CD4-positive, alpha-beta T cell treated with Interleukin-17A for 4 hours (primary cell): ENCODE data around the gene TRAPPC3.

Experiments used
- DNase-seq: peaks from one replicate; pipeline ENCODE4 v3.0.0-alpha.2; 2020; ENCODE audit warnings: mixed read lengths

TRAPPC3 gene

DNA sequence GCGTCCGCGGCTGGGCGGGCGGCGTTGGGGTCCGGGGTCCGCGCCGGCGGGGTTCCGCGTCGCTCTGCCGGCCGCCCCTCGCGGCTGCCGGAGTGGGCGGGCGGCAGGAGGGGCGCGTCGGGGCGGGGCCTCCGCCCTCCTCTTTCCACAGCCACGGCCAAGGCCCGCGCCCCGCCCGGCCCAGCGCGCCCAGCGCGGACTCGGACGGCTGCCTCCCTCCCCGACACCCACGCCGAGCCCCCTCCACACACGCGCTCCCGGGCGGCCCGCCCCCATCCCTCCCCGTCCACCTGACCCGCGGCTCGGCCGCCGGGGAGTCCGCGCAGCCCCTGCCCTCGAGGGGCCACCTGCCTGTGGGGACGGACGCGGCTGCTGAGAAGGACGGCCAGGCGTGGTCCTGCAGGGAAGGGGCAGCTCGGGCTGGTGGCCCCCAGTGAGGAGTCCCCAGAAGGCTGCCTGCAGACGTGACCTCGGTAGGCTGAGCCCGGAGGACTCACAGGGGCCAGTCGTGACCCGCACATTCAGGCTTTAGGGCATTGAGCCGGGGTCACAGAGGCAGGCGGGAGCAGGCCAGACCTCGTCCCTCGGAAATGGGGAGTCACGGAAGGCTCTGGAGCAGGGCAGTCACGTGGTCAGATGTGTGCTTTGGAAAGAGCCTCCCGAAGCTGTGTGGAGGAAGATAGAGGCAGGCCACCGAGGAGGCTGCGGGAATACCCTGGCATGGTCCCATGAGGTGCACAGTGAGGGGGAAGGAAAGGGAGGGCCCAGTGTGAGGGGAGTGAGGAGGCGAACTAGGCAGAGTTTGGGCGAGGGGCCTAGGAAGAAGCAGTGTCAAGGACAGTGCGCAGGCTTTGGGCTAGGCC lies 23.9 kb downstream of the TRAPPC3 start, which contains the start of gene COL8A2:
Gene COL8A2, minus strand, starts transcription at position 94 of the 863 bp plus-strand sequence. CDS start 24,980 bp downstream, outside the sequence.
- DNase-seq, result no peak

DNA sequence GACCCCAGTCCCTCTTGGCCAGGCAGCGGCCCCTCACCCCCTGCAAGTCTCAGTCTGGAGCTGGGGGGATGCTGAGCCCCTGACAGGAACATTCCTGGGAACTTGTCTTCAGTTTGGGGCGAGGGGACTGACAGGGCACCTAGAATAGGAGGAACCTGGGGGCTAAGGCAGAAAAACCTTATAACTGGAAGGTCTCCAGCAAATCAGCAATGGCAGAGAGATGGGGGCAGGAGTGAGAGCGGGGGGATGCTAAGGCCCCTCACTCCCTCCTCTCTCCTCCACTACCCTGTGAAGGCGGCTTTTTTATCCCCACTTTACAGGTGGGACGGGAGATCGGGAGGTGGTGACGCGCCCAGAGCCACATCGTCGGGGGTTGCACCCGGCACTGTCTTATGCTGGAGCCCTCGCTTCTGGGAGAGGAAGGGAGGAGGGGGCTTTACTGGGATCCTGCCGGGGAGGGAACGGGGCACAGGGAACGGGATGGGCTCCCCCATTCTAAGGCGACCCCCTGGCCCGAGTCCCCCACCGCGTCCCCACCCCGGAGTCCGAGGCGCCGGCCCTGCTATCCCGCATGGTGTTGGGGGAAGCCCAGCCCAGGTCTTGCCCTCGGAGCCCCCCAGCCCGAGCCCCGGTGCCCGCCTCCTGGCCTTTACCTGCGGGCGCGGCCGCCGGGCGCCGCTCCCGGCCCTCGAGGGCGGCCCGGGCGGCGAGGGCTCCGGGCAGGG lies 24.7 kb downstream of the TRAPPC3 start:
- DNase-seq, result no peak

DNA sequence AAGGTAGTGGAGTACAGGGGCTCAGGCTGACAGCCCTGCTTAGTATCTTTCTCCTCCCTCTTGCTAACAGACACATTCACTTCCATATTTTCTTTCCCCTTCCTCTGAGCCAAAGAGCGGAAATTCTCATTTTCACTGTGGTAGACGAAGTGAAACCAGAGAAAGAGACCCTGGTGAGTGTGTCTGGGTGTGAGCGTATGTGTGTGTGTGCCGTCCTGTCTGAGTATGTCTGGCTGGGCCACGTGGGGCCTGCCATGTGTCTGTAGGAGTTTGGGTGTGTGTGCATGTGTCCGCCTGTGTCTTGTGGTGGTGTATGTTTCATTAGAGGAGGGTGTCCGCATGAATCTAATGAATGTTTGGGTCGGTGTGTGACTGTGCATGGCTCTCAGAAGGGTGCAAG lies 25.9 kb downstream of the TRAPPC3 start:
- no peak for DNase-seq

DNA sequence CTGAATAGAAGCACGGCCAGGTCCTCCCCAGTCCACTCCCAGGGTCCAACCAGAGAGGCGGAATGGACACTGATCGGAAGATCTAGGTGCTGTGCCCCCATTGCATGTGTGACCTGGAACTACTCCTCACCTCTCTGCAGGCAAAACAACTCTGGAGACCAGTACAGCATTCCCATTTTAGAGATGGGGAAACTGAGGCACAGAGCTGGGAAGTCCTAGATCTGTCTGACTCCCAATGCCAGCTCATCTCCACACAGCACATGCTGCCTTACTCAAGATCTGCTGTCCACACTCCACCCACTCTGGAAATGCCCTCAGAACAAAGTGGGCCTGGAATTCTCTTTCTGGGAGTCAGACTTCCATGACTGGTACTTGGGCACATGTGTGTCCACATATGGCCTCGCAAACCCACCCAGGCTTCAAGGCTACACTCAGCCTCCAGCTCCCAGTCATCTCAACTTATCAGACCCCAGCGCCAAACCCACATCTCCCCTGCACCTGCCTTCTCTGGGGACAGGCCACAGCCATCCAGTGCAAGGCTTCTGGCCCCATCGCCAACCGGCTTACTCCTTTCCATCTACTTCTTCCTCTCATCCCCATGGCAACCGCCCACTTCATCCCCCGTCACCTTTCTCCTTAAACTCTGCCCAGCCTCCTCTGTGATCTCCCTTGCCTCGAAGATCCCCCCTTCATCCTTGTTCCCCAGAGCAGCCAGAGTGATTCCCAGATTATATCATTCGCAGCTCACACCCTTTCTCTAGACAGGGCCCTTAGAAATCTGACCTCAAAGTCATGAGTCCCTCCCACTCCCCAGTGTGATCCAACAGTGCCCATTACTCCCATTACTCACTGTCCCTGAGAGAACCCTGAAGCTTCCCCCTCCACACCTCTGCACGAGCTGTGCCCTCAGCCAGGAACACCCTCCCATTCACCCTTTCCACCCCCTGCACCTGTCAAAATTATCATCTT lies 26.9 kb downstream of the TRAPPC3 start:
- no peak for DNase-seq

DNA sequence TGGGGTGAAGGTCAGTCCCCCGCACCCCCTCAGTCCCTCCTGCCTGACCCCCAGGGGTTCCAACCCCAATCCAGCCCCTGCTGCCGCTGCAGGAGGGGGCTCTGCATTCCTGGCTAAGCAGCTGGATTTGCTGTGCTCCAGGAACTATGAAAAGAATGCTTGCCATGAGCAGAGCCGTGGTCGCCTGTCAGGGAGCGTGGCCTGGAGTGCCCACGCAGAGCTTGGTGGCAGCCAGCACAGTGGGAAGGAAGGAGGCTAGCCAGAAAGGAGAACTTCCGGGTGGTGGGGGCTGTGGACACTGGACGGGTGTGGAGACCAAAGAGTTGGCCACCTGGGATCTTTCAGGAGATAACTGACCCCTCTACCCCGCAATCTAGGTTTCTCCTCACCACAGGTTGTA lies 29.8 kb downstream of the TRAPPC3 start:
- no peak for DNase-seq

DNA sequence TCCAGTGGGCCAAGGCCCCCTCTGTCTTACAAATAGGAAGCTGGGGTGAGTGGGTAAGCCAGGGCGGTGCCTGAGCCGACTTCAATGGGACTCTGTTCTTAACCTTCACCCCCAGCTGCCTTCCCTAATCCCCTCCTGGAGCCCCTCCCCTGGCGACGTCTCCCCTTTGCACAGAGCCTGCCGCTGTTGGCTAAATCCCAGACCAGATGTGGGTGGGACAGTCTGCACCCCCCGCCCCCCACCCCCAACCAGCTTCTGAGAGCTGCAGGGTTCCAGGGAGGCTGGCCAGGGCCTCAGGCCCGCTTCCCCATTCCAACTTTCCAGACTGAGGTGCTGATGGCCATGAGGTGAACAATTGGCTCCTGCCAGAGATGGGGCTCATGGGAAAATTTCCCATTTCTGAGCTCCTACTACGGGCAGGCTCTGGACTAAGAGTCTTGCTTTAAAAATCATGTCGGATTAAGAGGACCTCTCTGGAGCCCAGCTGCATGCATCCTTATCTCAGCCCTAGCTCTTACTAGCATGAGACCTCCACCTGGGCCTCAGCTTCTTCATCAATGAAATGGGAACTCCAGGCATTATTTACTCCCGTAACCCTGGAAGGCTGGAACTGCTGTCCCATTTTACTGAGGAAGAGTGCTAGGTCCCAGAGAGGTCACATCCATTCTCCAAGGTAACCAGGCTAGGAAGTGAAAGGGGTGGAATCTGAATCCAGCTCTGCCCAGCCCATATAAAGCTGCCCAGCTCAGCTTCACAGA lies 30.7 kb downstream of the TRAPPC3 start:
- DNase-seq, result no peak

DNA sequence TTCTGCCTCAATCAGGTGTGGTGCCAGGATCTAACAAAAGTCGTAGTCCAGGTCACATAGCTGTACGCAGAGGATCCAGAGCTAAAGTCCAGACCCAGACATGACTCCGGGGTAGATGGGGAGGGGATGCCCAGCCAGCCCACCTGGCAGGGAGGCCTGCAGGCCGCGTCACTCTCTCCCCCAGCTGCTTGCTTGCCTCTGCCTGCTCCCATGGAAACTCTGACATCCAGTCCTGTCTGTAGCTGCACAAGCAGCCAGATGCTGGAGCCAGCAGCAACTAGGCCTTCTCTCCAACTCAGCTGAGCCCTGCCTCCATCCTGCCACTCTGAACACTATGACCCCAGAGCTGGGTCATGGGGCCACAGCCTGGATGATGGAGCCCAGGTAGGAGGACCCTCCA lies 32.4 kb downstream of the TRAPPC3 start:
- no peak for DNase-seq

DNA sequence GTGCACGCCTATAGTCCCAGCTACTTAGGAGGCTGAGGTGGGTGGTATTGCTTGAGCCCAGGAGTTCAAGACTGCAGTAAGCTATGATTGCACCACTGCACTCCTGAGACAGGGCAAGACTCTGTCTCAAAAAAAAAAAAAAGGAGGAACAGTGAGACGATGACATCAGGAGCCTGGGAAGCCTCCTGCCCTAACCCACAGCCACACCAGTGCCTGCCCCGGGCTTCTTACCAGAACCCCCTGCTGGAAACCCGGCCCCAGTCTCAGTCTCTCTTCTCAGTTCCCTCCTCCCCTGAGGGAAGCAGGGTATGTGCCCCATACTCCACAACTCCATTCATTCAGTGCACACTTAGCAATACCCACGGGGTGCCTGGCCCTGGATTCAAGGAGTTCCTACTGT lies 33.4 kb downstream of the TRAPPC3 start:
- DNase-seq, result no peak

DNA sequence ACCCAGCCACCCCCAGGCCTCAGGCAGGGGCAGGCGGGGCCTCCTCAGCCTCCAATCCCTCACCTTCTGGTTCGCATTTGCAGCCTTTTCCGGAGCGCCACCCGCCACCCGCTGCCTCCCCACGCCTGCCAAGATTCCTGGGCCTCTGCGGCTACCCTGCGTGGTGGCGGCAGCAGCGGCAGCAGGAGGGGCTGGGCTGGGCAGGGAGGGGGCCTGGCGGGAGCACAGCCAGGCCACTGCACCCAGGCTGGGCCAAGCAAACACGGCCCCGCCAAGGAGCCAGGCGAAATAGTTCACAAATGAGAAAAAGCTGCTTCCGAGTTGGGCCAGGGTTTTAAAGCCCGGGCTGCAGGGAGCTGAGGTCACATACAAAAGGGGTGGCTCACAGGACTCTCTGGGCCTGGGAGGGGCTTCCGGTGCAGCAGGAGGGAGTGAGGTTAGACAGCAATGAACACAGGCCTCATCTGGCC lies 34.1 kb downstream of the TRAPPC3 start:
- DNase-seq, result no peak

DNA sequence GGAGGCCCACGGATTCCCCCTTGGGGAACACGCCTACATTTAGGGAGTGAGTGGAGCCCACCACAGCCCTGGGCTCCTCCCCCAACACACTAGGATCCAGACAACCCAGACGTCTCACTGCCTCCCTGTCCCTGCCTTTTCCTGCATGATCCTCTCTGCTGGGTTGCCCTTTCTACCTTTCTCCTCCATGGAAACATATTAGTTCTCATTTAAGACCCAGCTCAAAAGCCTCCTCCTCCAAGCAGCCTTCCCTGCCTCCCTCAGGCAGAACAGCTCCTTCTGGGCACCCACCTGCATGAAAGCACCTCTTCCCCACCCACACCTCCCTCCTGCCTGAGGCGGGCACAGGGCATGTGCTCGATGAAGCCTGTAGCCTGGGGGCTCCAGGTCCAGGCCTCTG lies 34.9 kb downstream of the TRAPPC3 start:
- no peak for DNase-seq

DNA sequence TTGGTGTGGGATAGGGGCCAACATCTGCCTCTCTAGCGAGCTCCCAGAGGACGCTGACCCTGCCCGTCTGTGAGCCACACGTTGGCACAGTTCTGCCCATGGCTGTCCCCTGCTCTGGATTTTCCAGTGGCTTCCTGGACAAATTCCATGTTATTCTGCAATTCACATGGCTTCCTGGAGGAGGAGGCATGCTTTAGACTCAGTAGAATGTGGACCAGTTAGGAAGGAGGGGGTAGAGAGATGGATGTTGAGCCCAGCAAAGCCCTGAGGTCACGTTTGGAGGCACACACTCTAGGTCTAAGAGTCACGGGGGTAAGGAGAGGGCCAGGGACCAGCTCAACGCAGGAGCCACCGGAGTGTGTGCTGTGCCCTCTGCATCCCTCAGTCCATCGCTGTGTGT lies 36.5 kb downstream of the TRAPPC3 start:
- DNase-seq, result no peak

DNA sequence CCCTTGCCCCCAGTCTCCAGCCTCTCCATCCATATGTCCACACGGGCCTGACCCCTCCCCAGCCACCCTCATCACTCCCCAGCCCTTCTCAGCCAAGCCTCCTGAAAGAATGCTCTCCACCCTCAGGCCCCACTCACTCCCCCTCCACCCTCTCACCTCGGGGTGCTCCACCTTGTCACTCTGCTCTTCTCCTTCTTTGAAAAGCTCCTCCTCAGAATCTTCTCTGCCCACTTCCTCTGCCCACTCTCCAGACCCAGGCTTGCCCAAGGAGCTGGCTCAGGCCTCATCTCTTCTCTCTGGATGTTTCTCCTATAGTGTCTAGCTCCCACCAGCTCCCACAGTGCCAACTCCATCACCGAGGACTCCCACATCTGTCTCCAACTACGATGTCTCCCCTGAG lies 38.1 kb downstream of the TRAPPC3 start:
- DNase-seq, result no peak

DNA sequence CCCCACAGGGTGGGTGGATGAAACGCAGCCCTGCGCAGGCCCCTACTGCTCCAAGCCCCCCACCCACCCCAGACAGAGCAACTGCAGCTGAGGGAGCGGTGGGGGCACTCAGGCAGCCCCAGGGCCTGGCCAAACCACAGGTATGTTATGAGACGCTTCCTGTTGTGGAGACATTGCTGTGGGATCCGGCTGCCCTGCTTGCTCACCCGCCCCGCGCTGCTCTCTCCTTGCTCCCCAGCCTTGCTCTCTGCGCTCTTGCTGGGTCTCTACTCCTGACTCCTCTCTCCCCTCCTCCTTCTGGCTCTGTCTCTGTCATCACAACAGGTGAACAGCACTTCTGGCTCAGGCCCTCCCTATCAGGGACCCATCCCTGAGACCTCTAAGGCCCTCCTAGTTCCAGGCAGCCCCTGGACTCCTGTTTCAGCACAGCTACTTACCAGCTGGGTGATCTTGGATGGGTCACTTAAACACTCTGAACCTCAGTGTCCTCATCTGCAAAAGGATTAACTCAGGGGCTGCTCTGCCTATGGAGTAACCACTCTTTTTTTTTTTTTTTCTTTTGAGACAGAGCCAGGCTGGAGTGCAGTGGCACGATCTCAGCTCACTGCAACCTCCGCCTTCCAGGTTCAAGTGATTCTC lies 40.1 kb downstream of the TRAPPC3 start:
- peak; percentile 73 for DNase-seq

DNA sequence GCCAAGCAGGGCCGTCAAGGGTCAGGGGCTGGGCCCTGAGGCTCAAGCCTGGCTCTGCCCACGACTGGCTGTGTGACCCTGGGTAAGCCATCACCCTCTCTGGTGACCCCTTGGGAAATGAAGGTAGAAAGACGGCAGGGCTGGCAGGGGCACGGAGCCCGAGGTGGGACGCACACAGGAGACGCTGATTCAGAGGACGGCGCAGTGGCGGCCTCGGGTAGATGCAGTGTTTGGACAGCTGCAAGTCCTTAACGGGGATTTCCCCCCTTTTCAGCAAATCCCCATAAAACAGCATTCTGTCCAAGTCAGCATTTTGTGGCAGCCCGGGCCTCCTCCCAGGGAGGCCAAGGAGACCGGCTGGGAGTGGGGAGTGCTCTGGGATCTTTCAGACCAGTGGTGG lies 41.0 kb downstream of the TRAPPC3 start:
- DNase-seq, result no peak

DNA sequence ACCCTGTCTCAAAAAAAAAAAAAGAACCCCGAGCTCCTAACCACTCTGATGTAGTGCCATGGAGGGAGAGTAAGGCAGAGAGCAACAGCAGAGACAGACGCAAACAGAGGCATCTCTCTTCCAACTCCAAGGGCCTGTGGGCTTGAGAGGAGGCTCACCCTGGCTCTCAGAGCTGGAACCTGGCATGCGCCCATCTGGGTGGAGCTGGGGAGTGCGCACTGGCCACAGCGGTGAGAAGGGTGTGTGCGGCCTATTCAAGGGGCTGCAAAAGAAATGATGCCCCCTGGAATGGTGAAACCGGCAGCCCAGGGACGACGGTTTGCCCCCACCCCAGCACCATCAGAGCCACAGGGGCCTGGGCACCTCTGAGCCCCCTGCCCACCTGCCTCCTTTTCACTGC lies 41.9 kb downstream of the TRAPPC3 start:
- no peak for DNase-seq

DNA sequence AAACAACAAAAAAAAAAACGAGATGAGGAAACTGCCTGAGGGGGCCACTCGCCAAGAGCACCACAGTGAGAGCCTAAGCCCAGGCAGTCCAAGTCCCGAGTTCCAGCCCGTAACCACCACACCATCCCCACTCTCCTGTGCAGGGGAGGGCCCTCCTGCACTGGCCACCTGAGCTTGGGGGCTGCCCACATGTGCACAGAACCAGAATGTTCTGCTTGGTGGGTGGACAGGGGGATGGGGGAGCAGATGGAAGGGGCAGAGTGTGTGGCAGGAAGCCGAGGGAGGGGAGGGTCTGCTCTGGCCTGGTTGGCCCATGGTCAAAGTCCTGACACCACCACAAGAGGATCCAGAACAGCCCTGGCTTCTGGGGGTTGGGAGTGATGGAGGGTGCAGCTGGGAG lies 43.0 kb downstream of the TRAPPC3 start:
- DNase-seq, result no peak

DNA sequence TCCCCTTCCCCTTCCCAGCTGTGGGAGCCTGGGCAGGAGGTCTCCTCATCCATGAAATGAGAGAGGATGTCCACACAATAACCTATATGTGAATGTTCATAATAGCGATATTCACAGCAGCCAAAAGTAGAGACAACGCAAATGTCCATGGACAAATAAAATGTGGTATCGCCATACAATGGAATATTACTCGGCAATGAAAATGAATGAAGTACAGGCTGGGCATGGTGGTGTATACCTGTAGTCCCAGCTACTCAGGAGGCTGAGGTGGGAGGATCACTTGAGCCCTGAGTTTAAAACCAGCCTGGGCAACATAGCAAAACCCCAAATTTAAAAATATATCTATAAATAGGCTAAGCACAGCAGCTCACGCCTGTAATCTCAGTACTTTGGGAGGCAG lies 47.7 kb downstream of the TRAPPC3 start:
- DNase-seq, result no peak

DNA sequence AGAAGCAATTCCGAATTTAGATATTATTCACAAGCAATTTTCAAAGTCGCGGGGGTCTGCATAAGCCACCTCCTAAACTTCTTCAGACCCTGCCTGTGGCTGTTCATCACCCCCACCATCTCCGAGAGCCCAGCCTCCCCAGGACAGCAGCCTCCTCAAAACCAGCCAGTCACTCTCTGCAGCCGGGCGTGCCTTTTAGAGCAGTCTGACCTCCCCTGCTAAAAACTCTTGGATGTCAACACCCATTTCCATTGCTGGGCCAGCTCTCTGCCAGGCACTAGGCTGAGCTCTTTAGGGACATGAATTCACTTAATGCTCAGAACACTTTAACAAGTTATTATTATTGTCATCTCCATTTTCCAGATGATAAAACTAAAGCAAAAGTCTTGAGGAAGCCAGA lies 48.9 kb downstream of the TRAPPC3 start:
- no peak for DNase-seq

DNA sequence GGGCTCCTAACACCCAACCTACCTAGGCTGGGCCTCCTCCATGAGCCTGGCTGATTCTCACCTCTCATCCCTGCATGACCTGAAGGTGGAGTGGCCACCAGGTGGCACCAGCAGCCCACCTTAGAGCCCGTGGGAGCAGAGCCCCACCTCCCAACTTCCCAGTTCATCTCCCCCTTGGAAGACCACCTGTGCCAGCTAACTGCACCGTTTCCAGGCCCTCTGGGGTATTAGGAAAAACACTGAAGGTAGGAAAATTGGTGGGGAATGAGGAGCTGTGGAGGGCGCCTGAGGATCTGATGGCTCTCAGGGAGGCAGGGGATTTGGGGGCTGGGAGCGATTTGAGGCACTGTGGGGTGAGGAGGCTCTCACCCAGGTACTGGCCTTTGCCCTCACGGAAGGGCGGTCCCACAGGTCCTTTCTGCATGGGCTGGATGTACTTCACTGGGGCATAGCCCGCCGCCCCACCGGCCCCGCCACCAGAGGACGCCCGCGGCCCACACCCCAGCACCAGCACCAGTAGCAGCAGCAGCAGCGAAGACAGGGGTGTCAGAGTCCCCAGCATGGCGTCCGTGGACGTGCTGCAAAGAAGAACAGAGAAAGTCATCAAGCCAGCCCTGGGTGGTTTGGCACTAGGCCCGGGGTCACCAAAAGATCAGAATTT lies 49.5 kb downstream of the TRAPPC3 start:
- peak; percentile 85 for DNase-seq

DNA sequence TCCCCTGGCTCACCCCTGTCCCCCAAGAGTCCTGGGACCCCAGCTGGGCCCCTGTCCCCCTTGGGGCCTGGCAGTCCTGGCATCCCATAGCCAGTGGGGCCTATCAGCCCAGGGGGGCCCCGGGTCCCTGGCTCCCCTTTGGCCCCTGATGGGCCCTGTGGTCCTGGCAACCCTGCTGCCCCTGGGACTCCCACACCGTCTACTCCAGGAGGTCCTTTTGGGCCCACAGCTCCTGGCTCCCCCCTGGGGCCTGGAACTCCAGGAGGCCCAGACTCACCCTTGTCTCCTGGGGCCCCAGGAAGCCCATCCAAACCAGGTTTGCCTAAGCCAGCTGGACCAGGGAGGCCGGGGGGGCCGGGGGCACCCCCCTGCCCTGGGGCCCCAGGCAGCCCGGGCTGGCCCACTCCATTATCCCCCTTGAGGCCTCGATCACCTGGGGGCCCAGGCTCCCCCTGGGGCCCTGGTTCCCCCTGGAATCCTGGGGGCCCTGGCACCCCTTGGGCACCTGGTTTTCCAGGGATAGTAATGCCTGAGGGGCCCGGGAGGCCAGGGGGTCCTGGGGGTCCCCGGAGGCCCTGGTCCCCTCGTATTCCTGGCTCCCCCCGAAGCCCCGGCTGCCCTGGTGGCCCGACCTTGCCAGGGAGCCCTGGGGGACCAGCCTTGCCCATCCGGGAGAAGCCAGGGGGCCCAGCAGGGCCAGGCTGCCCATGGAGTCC lies 50.5 kb downstream of the TRAPPC3 start:
- no peak for DNase-seq
